Psoas muscle (tissue), 8 donors: ENCODE data around the gene MXD4. TPM values are rescaled to one million over a fixed set of nuclear protein-coding genes. Genes with fewer than 3 reads are reported as not detected.

Experiments used
- ATAC-seq, 4 donors: fragments of 200-7000 bp; cut with Tn5 transposase; one replicate each; pipeline ENCODE4 v1.9.1; 2020; ENCODE audit warnings: moderate library complexity in 3 of 4, mild to moderate bottlenecking in 2 of 4
- DNase-seq, 2 donors: peaks; one replicate each; pipeline ENCODE4 v3.0.0-alpha.2; 2020
- H3K27ac ChIP-seq: fragments of 200-600 bp; one replicate; pipeline ENCODE4 v1.8.0; 2022
- H3K27me3 ChIP-seq, 3 donors: fragments of 200-600 bp in 1 of 3; one replicate each; pipeline versions ENCODE4 v1.6.1 to v1.8.0; 2013 to 2022; ENCODE audit warnings: low read length in 2 of 3, mild to moderate bottlenecking in 2 of 3, moderate library complexity in 1 of 3; ENCODE audit not compliant: insufficient read depth in 3 of 3
- H3K36me3 ChIP-seq, 2 donors: fragments of 200-600 bp in 1 of 2; one replicate each; pipeline versions ENCODE4 v1.6.1 to v1.8.0; 2013 to 2022; ENCODE audit warnings: low read depth in 1 of 2, mild to moderate bottlenecking in 1 of 2, moderate library complexity in 1 of 2; ENCODE audit not compliant: insufficient read depth in 1 of 2
- H3K4me1 ChIP-seq: fragments of 200-600 bp; one replicate; pipeline ENCODE4 v1.8.0; 2022
- H3K4me3 ChIP-seq: fragments of 200-600 bp; one replicate; pipeline ENCODE4 v1.8.0; 2022; ENCODE audit warnings: mild to moderate bottlenecking
- H3K9me3 ChIP-seq: fragments of 200-600 bp; one replicate; pipeline ENCODE4 v1.8.0; 2022
- CTCF ChIP-seq: fragments of 200-600 bp; IDR thresholded peaks from one replicate; pipeline ENCODE4 v1.8.0; 2022; ENCODE audit warnings: antibody characterized with exemption
- WGBS, 3 donors: extraction: QIAGEN DNeasy Blood & Tissue Kit; methylation state at CpG; one replicate each; pipeline versions ENCODE4 v1.1.6 to v1.1.7; 2013; 5-methylcytosine and 5-hydroxymethylcytosine counted together
- intact Hi-C, 2 donors: fragments of 100-400 bp; cut with DNase I; formaldehyde crosslinking; loops; one replicate each; pipeline versions ENCODE4 v1.11.0 to v1.14.2; 2022
- polyA plus RNA-seq, 3 donors: library from polyadenylated mRNA; stranded (reverse); fragments of 200-250 nt; gene quantifications; one replicate each; pipeline ENCODE4 v1.2.3, GENCODE V29; 2013
- total RNA-seq, 4 donors: library from RNA; stranded (reverse); fragmentation: NEBNext Ultra II Directional in 2 of 4; extraction: Animal tissue kit (Norgen Biotek cat#: 25700) in 2 of 4; gene quantifications; one replicate each; pipeline versions ENCODE4 v1.2.1 to v1.2.4, GENCODE V29; 2021 to 2023
- donor health status: healthy with polysubstance abuse.
- donor health status: DM: no; HTN: no; CAD: no; lungs with moderate emphysema.
- donor health status: Bipolar disorder and iron deficiency.
- donor health status: healthy.
- donor health status: DM: yes; HTN: yes; CAD: no.
- donor health status: DM: no; HTN: no; CAD: no.
- donor health status: DM: no; HTN: no; CAD: no.
- donor health status: DM: yes; HTN: yes; CAD: no.

MXD4 gene
- total and polyA plus RNA-seq, 7 donors = 15.4 to 36.7 (median 29.9) TPM

GRCh38 chr4:2259541-2260343 is 2.2 kb downstream of the MXD4 start:
- peak overlapping the region; percentile 99 for H3K4me3 ChIP-seq
- peak overlapping the region; percentile 94 for H3K27ac ChIP-seq
- intact Hi-C loops = loop anchor here in 1 of 2 donors (2.0 kb wide), 1 partner anchor 17 kb away; the partner anchor contains the start of genes HAUS3 and POLN
- DNase-seq = peak; percentile 12 to 41
- 67 to 79% (median 70%) methylated on average over 13 to 15 of the region's 15 CpGs for WGBS, 3 donors
- peaks cover 63% of the 10 kb centered on the region for H3K4me1 ChIP-seq
- no peak for ATAC-seq
- H3K27me3 ChIP-seq = no peaks in the 10 kb centered on the region
- no peak for TF ChIP-seq CTCF
- peaks cover 0 to 31% of the 10 kb centered on the region in 2 donors for H3K36me3 ChIP-seq
- H3K9me3 ChIP-seq = no peaks in the 10 kb centered on the region

GRCh38 chr4:2259036-2259540 is 2.8 kb downstream of the MXD4 start:
- Histone ChIP-seq H3K27me3 (no peaks in the 10 kb centered on the region), H3K36me3 (peaks cover 0 to 38% of the 10 kb centered on the region in 2 donors), H3K4me3 (peak overlapping the region; percentile 99), H3K27ac (peak overlapping the region; percentile 94), H3K9me3 (no peaks in the 10 kb centered on the region), H3K4me1 (peaks cover 60% of the 10 kb centered on the region)
- TF ChIP-seq CTCF = no peak
- DNase-seq = peak; percentile 15 to 54
- intact Hi-C loops = no loop called here
- no peak for ATAC-seq
- 45 to 75% (median 49%) methylated on average over 11 to 13 of the region's 13 CpGs for WGBS, 3 donors

- Histone ChIP-seq H3K27me3 (no peaks in the 10 kb centered on the region), H3K4me3 (peak overlapping the region; percentile 99), H3K9me3 (no peaks in the 10 kb centered on the region), H3K36me3 (peaks cover 0 to 45% of the 10 kb centered on the region in 2 donors), H3K27ac (peak overlapping the region; percentile 60), H3K4me1 (peaks cover 62% of the 10 kb centered on the region)
- DNase-seq (peak; percentile 14 to 50), ATAC-seq (no peak)
- intact Hi-C loops = no loop called here
- TF ChIP-seq CTCF = no peak
- whole genome bisulfite sequencing, 3 donors = 79 to 84% (median 81%) methylated on average over 17 to 18 of the region's 18 CpGs
Observed at GRCh38 chr4:2258091-2259035, 3.5 kb downstream of the MXD4 start.

GRCh38 chr4:2257361-2258081 is 4.4 kb downstream of the MXD4 start:
- Histone ChIP-seq H3K27ac (peak overlapping the region; percentile 60), H3K9me3 (no peaks in the 10 kb centered on the region), H3K4me3 (no peak overlapping the region), H3K36me3 (peaks cover 0 to 53% of the 10 kb centered on the region in 2 donors), H3K27me3 (no peaks in the 10 kb centered on the region), H3K4me1 (peaks cover 60% of the 10 kb centered on the region)
- peak; percentile 13 to 49 for DNase-seq
- no peak for ATAC-seq
- intact Hi-C loops = no loop called here
- TF ChIP-seq CTCF = no peak
- WGBS, 3 donors = 66 to 77% (median 74%) methylated on average over 14 of the region's 14 CpGs
